Renal cortical epithelial cell (primary cell): ENCODE results near the gene SMIM20. TPM values are rescaled to one million over a fixed set of nuclear protein-coding genes. Genes with fewer than 3 reads are reported as not detected.
A peak's percentile ranks its signal among the peaks of the same experiment; 100 is the strongest.
"Not testable (repeated sequence)": the region's sequence is repeated elsewhere in the genome, so short reads cannot be mapped to it uniquely, and the experiment has no call there.

Experiments
- DNase-seq: peaks from one replicate; pipeline ENCODE4 v3.0.0-alpha.2; 2011; ENCODE audit warnings: low read depth
- total RNA-seq: library from RNA; depleted of rRNA; stranded (reverse); fragments of >200 nt; gene quantifications from 2 replicates; pipeline ENCODE4 v1.2.3, GENCODE V29; 2014

Gene SMIM20
- total RNA-seq, 1 donor from 2014 or later, result 39.2 TPM

- DNase-seq, result no peak
Observed at GRCh38 chr4:25890571-25891485, 23.2 kb upstream of the SMIM20 start.

GRCh38 chr4:25892796-25893195, 21.2 kb upstream of the SMIM20 start:
- no peak for DNase-seq

DNA sequence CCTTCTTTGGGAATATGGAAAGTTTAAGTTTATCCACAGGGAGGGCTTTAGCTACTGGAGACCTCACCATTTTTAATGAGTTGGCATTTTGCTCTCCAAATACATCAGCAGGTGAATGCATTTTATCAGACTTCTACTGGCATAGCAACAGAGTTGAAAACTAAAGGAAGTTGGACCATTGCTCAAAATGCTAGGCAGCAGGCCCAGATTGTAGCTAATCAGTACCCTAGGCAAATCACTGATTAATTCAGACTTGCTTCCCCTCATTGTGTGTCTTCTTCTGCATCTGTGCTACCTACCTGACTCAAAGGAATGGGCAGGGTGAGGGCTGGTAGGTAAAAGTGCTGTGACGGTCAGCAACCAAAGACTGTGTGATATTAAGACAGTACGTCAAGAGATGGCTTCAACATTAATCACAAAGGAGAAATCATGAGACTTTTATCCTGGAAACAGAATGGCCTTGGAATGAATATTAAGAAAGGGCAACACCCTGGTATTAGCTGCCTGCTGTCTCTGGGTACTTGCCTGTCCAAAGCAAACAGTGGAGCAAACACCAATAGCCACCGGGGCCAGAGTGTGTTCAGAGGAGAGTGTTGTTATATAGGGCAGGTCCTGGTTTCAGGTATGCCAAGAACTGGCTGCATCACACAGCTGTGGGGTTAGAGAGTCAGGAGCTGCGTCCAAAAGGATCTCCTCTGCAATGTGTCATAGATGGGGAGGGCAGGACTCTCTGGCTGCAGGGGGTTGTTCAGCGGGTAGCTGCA, 17.1 kb upstream of the SMIM20 start:
- DNase-seq, result peak; percentile 43

DNA sequence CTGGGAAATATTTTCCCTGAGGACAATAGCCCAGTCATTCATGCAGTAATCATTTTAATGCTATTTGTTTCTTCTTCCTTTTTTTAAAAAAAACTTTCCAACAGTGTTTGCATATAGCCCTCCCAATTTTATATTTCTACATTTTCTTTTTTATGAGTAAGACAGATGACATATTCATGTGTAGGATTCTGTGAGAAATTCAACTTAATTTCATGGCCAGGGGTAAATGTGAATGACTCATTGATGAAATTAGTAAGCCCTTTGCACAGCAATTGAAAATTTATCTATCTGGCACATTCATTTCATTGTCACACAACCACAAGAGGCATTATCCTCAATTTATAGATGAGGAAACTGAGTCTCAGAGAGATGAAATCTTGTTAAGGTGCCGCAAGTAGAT, 13.7 kb upstream of the SMIM20 start:
- DNase-seq, result no peak

- no peak for DNase-seq
Observed at GRCh38 chr4:25901030-25901430, 13.0 kb upstream of the SMIM20 start.

DNA sequence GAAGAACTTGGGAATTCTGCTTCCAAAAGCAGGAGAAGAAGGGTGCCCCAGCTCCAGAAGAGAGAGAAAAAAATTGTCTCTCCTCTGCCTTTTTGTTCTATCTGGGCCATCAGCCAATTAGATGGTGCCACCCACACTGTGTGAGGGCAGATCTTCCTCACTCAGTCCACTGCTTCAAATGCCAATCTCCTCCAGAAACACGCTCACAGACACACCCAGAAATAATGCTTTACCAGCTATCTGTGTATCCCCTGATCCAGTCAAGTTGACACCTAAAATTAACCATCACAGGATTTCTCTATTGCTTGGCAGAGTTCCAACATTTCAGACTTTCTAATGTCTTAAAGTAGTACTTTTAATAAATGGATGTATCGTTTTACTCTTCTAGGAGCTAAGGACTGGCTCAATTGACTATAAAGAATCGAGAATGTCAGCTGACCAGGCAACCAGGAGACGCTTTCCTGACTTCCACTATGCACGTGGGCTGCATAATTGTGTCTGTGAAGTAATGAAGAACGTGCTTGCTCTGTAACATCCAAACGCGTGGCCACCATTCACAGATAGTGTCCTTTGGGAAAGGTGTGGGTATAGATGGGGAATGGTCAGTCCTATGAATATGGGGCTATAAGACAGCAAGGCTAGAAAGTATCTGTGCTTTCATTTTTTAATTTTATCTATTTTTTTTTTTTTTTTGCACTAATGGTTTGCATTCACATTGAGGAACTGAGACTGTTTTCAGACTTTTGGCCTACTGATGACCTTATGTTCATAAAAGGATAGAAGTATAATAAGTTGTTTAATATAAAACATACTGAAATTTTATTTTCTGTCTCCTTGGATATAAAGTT, 9.9 kb upstream of the SMIM20 start:
- DNase-seq, result peak; percentile 30

DNA sequence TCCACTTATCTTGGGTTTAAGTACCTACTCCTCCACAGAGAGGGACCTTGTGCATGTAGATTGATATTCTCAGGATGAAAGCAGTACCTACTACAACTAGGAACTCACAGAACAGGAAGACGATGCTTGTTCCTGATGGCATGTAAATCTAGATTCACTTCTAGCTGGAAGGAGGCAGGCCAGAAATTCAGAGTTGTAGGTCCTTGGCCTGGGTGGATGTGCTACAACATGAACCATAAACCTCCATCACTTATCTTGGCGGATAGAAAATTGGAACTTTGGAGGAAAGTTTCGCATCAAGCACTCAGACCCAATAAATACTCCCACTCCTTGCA, 9.3 kb upstream of the SMIM20 start:
- no peak for DNase-seq

GRCh38 chr4:25905371-25905770, 8.6 kb upstream of the SMIM20 start:
- no peak for DNase-seq

- not testable (repeated sequence) for DNase-seq
Observed at GRCh38 chr4:25906113-25906512, 7.9 kb upstream of the SMIM20 start.

DNA sequence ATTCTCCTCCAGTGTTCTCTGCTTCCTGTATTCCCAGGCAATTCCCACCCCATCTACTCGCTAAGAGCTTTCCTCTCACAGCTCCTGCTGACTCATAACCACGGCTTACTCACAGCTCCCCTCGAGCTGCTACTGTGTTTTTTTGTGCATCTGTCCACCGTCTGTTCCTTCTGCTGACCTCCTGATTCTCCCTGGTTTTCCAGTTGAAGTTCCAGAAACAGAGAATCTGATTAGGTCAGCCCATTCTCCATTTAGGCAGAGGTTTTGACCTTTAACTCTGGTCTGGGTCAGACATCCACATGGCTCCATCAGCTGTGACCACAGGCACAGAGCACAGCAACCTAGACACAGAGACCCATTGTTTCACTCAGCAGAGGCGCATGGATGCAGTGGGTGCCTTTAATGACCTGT, 5.5 kb upstream of the SMIM20 start:
- peak; percentile 96 for DNase-seq

GRCh38 chr4:25911356-25911755, 2.7 kb upstream of the SMIM20 start:
- DNase-seq, result no peak

- no peak for DNase-seq
Observed at GRCh38 chr4:25913056-25913850, 767 bp upstream of the SMIM20 start.

DNA sequence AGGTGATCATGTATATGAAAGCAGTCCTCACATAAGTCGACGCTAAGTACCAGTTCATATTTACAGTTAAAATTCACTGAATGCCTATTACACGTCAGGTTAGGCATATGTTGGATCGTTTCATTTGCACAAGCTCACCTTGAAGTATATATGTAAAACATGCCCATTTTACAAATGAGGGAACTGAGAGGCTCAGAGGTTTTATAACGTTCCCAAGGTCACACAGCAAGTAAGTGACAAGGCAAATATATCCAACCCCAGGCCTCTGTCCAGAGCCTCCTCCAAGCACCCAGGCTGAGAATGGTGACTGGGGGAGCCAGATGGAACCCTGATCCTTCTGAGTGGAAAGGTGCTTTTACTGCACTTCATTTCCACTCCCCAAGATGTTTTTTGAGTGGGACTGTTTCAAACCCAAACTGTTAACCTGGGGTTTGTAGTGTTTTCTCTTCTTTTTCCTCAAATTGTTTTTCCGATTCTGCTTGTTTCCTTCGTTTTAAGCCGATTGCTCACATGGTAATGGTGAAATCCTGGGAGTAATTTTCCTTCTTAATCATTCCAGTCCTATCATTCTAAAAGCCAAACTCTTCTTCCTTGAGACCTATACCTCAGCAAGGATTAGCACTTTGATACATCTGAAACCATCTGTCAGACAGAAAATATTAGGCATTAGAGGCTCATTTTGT, 791 bp downstream of the SMIM20 start:
- DNase-seq, result no peak

DNA sequence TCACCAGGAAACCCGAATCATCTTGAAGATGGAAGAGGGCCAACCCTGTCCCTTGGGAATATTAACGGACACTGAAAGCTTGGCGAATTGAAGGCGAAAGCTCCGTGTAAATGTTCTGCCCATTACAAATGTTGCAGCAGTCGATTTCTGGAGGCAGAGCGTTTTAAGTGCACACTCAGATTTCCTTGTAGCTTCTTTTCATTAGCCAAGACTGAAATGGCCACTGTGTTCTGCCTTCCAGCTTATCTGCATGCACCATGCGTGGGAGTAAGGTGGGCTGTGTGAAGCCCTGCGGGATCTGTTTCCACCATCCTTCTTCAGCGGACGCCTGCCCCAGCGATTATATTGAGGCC, 1.3 kb downstream of the SMIM20 start:
- DNase-seq, result no peak

DNA sequence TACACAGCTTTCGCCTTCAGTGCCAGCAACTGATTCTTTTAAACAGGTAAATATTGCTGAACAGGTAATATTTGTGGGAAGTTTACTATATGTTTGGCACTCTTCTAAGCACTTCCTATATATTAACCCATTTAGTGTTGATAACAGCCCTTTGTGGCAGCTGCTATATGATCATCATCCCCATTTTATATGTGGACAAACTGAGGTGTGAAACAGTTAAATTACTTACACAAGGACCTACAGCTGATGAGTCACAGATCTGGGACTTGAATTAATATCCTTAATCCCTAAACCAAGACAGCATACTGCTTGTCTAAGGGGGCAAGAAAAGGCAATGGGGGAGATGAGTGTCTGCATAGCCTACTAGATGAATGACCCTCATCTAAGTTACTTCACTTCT, 2.9 kb downstream of the SMIM20 start:
- DNase-seq, result no peak

DNA sequence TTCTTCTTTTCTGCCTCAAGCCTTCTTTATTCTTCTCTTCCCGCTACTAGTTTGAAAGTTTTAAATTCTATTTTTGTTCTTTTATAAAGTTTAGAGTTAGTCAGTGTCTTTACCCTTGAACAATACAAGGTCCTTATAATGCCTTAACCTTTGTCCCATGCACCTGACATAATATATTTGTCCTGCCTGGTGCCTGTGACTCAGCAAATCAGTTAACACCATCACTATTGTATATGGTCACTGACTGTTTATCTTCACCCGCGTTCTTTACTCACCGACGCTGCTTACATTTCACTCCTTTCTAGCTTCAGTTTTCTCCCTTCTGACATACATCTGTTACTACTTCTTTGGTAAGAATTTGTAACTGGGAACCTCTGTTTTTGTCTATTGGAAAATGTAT, 5.7 kb downstream of the SMIM20 start:
- DNase-seq, result no peak

DNA sequence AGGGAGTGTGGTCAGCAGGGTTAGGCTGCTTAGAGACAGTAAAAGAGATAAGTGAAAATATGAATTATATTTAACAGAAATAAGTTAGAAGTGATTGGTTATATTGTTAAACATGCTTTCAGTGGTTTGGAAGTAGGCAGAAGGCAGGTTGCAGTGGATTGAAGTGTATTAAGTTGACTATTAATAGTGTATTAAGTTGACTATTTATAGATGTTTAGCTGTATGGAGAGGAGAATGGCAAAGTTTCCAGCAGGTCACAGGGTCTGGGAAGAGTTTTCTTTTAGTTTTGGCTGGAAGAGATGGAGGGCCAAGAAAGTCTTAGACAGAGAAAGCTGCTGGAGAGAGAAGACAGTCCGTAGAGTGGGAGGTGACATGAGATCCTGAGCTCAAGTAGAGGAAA, 7.9 kb downstream of the SMIM20 start:
- DNase-seq, result no peak

- no peak for DNase-seq
Observed at GRCh38 chr4:25922812-25923369, 8.9 kb downstream of the SMIM20 start.

DNA sequence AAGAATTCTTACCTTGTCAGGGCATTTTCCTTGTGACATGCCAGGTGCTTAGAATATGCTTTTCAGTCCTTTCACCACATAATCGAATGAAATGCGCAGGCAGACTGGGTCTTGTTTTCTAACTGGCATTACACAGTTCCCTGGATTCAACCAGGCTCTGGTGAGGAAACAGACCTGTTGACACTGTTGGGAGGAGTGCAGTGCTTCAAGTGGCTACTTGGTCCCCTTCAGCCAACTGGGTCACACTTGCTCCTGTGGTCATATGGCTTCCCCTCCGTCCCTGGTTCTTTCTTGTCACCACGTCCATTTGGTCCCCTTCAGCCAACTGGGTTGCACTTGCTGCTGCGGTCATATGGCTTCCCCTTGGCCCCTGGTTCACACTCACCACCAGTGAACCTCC, 9.7 kb downstream of the SMIM20 start:
- no peak for DNase-seq

DNA sequence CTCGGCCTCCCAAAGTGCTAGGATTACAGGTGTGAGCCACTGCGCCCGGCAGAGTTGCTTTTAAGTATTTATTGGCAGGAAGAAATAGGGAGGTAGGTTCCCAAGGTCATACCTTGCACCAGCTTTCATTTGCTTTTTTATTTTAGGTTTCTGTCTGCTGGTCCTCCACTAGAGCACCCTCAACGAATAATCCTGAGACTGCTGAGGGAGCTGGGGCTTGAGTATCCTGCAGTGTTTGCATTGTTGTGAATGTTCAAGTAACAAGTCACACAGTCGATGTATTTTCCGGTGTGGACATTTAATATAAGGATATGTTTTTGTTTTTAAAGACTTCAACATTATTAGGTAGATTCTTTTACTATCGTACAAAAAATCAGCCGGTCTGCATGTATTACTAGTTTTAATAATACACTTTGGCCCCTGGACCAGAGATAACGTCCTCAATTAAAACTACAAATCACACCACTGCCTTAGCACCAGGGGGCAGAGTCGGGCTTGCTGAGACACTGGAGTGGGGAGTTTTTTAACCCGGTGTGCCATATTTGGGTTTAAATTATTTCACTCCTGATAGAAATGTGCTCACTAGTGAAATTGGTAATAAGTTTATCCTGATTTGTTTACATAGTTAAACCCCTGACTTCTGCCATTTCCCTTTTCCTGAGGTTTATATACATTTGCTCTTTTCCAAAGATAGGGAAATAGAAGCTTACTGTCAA, 11.6 kb downstream of the SMIM20 start:
- DNase-seq, result peak; percentile 26
